Measurements from ENCODE around the gene SLC4A4. TPM values are rescaled to one million over a fixed set of nuclear protein-coding genes. Genes with fewer than 3 reads are reported as not detected.

SLC4A4 gene
- polyA plus RNA-seq, 1 donor (not counting 4 experiments of a cell fraction or from before 2014, with no cell fraction given), result 0.29 TPM

GRCh38 chr4:71487344-71487920 lies 148.6 kb downstream of the SLC4A4 start:
- Histone ChIP-seq H3K27me3 (ENCODE audit: control insufficient read depth, extremely low read depth, insufficient read depth, low read length) (no peaks in the 10 kb centered on the region), H3K9ac (ENCODE audit: control insufficient read depth, extremely low read depth, insufficient read depth, low read length) (no peak overlapping the region), H3K4me3 (ENCODE audit: control insufficient read depth in 2 of 3, extremely low read depth in 1 of 3, insufficient read depth in 2 of 3, low read depth in 1 of 3, low read length in 3 of 3) (no peak overlapping the region), H4K20me1 (ENCODE audit: control insufficient read depth, extremely low read depth, insufficient read depth, low read length) (no peaks in the 10 kb centered on the region), H3K4me1 (ENCODE audit: control insufficient read depth, extremely low read depth, insufficient read depth, low read length) (no peaks in the 10 kb centered on the region), H3K79me2 (ENCODE audit: control insufficient read depth, insufficient read depth, low read length) (no peaks in the 10 kb centered on the region), H3K9me1 (ENCODE audit: control insufficient read depth, extremely low read depth, insufficient read depth, low read length) (no peaks in the 10 kb centered on the region), H3K36me3 (ENCODE audit: control insufficient read depth in 2 of 2, extremely low read depth in 1 of 2, insufficient read depth in 2 of 2, low read length in 2 of 2) (no peaks in the 10 kb centered on the region), H3K9me3 (ENCODE audit: control insufficient read depth, low read depth, low read length) (no peaks in the 10 kb centered on the region), H3K27ac (ENCODE audit: control insufficient read depth, insufficient read depth, low read length) (no peak overlapping the region), H2AFZ (ENCODE audit: control insufficient read depth, low read length) (no peak overlapping the region), H3K4me2 (ENCODE audit: control insufficient read depth, extremely low read depth, insufficient read depth, low read depth, low read length) (no peak overlapping the region)
- DNase-seq (ENCODE audit: low read depth, low spot score), result no peak
- no peak for FAIRE-seq
- TF ChIP-seq CTCF (optimal IDR thresholded peaks at IDR 0.05 in 1 of 3, IDR thresholded peaks at IDR 0.05 in 1 of 3, conservative IDR thresholded peaks at IDR 0.05 in 1 of 3; ENCODE audit: extremely low read depth in 1 of 3, insufficient read depth in 2 of 3, low read length in 3 of 3), result no peak
- TF ChIP-seq EZH2 (IDR thresholded peaks at IDR 0.05; ENCODE audit: low read length), result no peak
- dilution Hi-C loops (cut with MboI; ENCODE audit: extremely low pct_ligation_motif_present, low sequenced_read_pairs), result no loop called here

- DNase-seq (ENCODE audit: low read depth, low spot score) (no peak), FAIRE-seq (no peak)
- dilution Hi-C loops (cut with MboI; ENCODE audit: extremely low pct_ligation_motif_present, low sequenced_read_pairs), result no loop called here
- no peaks in the 10 kb centered on the region for H4K20me1 ChIP-seq (ENCODE audit: control insufficient read depth, extremely low read depth, insufficient read depth, low read length)
- no peak overlapping the region for H2AFZ ChIP-seq (ENCODE audit: control insufficient read depth, low read length)
- H3K9me1 ChIP-seq (ENCODE audit: control insufficient read depth, extremely low read depth, insufficient read depth, low read length), result no peaks in the 10 kb centered on the region
- no peaks in the 10 kb centered on the region for H3K79me2 ChIP-seq (ENCODE audit: control insufficient read depth, insufficient read depth, low read length)
- no peaks in the 10 kb centered on the region for H3K4me1 ChIP-seq (ENCODE audit: control insufficient read depth, extremely low read depth, insufficient read depth, low read length)
- no peaks in the 10 kb centered on the region for H3K27me3 ChIP-seq (ENCODE audit: control insufficient read depth, extremely low read depth, insufficient read depth, low read length)
- H3K9ac ChIP-seq (ENCODE audit: control insufficient read depth, extremely low read depth, insufficient read depth, low read length), result no peak overlapping the region
- no peak for TF ChIP-seq EZH2 (IDR thresholded peaks at IDR 0.05; ENCODE audit: low read length)
- no peaks in the 10 kb centered on the region for H3K9me3 ChIP-seq (ENCODE audit: control insufficient read depth, low read depth, low read length)
- H3K4me3 ChIP-seq (ENCODE audit: control insufficient read depth in 2 of 3, extremely low read depth in 1 of 3, insufficient read depth in 2 of 3, low read depth in 1 of 3, low read length in 3 of 3), result no peak overlapping the region
- H3K27ac ChIP-seq (ENCODE audit: control insufficient read depth, insufficient read depth, low read length), result no peak overlapping the region
- no peak overlapping the region for H3K4me2 ChIP-seq (ENCODE audit: control insufficient read depth, extremely low read depth, insufficient read depth, low read depth, low read length)
- H3K36me3 ChIP-seq (ENCODE audit: control insufficient read depth in 2 of 2, extremely low read depth in 1 of 2, insufficient read depth in 2 of 2, low read length in 2 of 2), result no peaks in the 10 kb centered on the region
These were observed 155.7 kb downstream of the SLC4A4 start for GRCh38 chr4:71494539-71494938.

GRCh38 chr4:71495454-71495853 lies 156.6 kb downstream of the SLC4A4 start:
- DNase-seq (ENCODE audit: low read depth, low spot score) (no peak), FAIRE-seq (no peak)
- Histone ChIP-seq H3K4me1 (ENCODE audit: control insufficient read depth, extremely low read depth, insufficient read depth, low read length) (no peaks in the 10 kb centered on the region), H3K27ac (ENCODE audit: control insufficient read depth, insufficient read depth, low read length) (no peak overlapping the region), H4K20me1 (ENCODE audit: control insufficient read depth, extremely low read depth, insufficient read depth, low read length) (no peaks in the 10 kb centered on the region), H3K36me3 (ENCODE audit: control insufficient read depth in 2 of 2, extremely low read depth in 1 of 2, insufficient read depth in 2 of 2, low read length in 2 of 2) (no peaks in the 10 kb centered on the region), H3K9me3 (ENCODE audit: control insufficient read depth, low read depth, low read length) (no peaks in the 10 kb centered on the region), H2AFZ (ENCODE audit: control insufficient read depth, low read length) (no peak overlapping the region), H3K4me2 (ENCODE audit: control insufficient read depth, extremely low read depth, insufficient read depth, low read depth, low read length) (no peak overlapping the region), H3K9ac (ENCODE audit: control insufficient read depth, extremely low read depth, insufficient read depth, low read length) (no peak overlapping the region), H3K9me1 (ENCODE audit: control insufficient read depth, extremely low read depth, insufficient read depth, low read length) (no peaks in the 10 kb centered on the region), H3K4me3 (ENCODE audit: control insufficient read depth in 2 of 3, extremely low read depth in 1 of 3, insufficient read depth in 2 of 3, low read depth in 1 of 3, low read length in 3 of 3) (no peak overlapping the region), H3K79me2 (ENCODE audit: control insufficient read depth, insufficient read depth, low read length) (no peaks in the 10 kb centered on the region), H3K27me3 (ENCODE audit: control insufficient read depth, extremely low read depth, insufficient read depth, low read length) (no peaks in the 10 kb centered on the region)
- TF ChIP-seq CTCF (optimal IDR thresholded peaks at IDR 0.05 in 1 of 3, IDR thresholded peaks at IDR 0.05 in 1 of 3, conservative IDR thresholded peaks at IDR 0.05 in 1 of 3; ENCODE audit: extremely low read depth in 1 of 3, insufficient read depth in 2 of 3, low read length in 3 of 3), result no peak
- no peak for TF ChIP-seq EZH2 (IDR thresholded peaks at IDR 0.05; ENCODE audit: low read length)
- dilution Hi-C loops (cut with MboI; ENCODE audit: extremely low pct_ligation_motif_present, low sequenced_read_pairs), result no loop called here
